ENCODE results near the gene NFATC1. TPM values are rescaled to one million over a fixed set of nuclear protein-coding genes. Genes with fewer than 3 reads are reported as not detected.

The NFATC1 gene
- total RNA-seq, 5 donors from 2014 or later (not counting 1 experiment from before 2014, with no cell fraction given), result 58.1 to 108 (median 66.0) TPM

- peaks cover 6 to 9% (median 7%) of the 10 kb centered on the region in 3 donors for H3K4me1 Mint-ChIP-seq
- H3K9me3 ChIP-seq, result no peaks in the 10 kb centered on the region
- CTCF ChIA-PET, result interaction anchor here (0.5 to 2.8 kb wide), 7 partner anchors 14 to 270 kb away, joined by 3 to 8 read pairs (median 4); no protein-coding TSS in a partner anchor
- H3K27me3 Mint-ChIP-seq, result no peaks in the 10 kb centered on the region
- H3K27ac ChIP-seq (ENCODE audit: low read length), result no peak overlapping the region
- no peak overlapping the region for H3K27ac Mint-ChIP-seq
- ATAC-seq (replicated peaks in 1 of 4) (no peak), DNase-seq (no peak)
- no peak overlapping the region for H3K4me3 ChIP-seq (ENCODE audit: control insufficient read depth in 1 of 2, extremely low read depth in 1 of 2, low read length in 1 of 2)
- no peak overlapping the region for H3K4me3 Mint-ChIP-seq
- H3K36me3 ChIP-seq (ENCODE audit: control insufficient read depth in 2 of 2, extremely low read depth in 1 of 2, insufficient read depth in 1 of 2, low read length in 1 of 2), result peaks cover 10 to 29% of the 10 kb centered on the region in 2 donors
- 91% methylated on average over 15 of the region's 19 CpGs for whole genome bisulfite sequencing (ENCODE audit: insufficient coverage)
- no peaks in the 10 kb centered on the region for H3K27me3 ChIP-seq (replicated peaks in 1 of 2; ENCODE audit: control insufficient read depth in 2 of 2, extremely low read depth in 1 of 2, insufficient read depth in 2 of 2, low read length in 1 of 2)
- peaks cover 21% of the 10 kb centered on the region for H3K36me3 Mint-ChIP-seq
- H3K9me3 Mint-ChIP-seq, result no peaks in the 10 kb centered on the region
- H3K4me1 ChIP-seq (ENCODE audit: control insufficient read depth in 1 of 2, extremely low read depth in 1 of 2, insufficient read depth in 2 of 2, low read length in 2 of 2), result peaks cover 0 to 15% of the 10 kb centered on the region in 2 experiments
- POLR2A ChIA-PET, result interaction anchor here in 1 of 2 donors (0.6 kb wide), 1 partner anchor 161 kb away, joined by 12 read pairs; no protein-coding TSS in a partner anchor
Observed at GRCh38 chr18:79377187-79377891, 18.4 kb upstream of the NFATC1 start.

- WGBS (ENCODE audit: insufficient coverage), result 48% methylated on average over 45 of the region's 48 CpGs
- H3K4me3 ChIP-seq (ENCODE audit: control insufficient read depth in 1 of 2, extremely low read depth in 1 of 2, low read length in 1 of 2), result no peak overlapping the region
- Mint-ChIP-seq H3K4me1 (peaks cover 6 to 9% (median 7%) of the 10 kb centered on the region in 3 donors), H3K36me3 (peaks cover 21% of the 10 kb centered on the region), H3K9me3 (no peaks in the 10 kb centered on the region), H3K27ac (no peak overlapping the region), H3K27me3 (no peaks in the 10 kb centered on the region), H3K4me3 (no peak overlapping the region)
- H3K36me3 ChIP-seq (ENCODE audit: control insufficient read depth in 2 of 2, extremely low read depth in 1 of 2, insufficient read depth in 1 of 2, low read length in 1 of 2), result peaks cover 10 to 25% of the 10 kb centered on the region in 2 donors
- H3K27me3 ChIP-seq (replicated peaks in 1 of 2; ENCODE audit: control insufficient read depth in 2 of 2, extremely low read depth in 1 of 2, insufficient read depth in 2 of 2, low read length in 1 of 2), result no peaks in the 10 kb centered on the region
- DNase-seq (peak; percentile 59 to 91 (median 77)), ATAC-seq (replicated peaks in 1 of 4) (peak; percentile 82 to 94 (median 84))
- H3K27ac ChIP-seq (ENCODE audit: low read length), result no peak overlapping the region
- POLR2A ChIA-PET, result interaction anchor here in 1 of 2 donors (0.6 to 1.2 kb wide), 2 partner anchors 13 to 27 kb away, joined by 4 to 5 read pairs; no protein-coding TSS in a partner anchor
- CTCF ChIA-PET, result interaction anchor here (0.6 to 2.8 kb wide), 13 partner anchors 12 to 653 kb away, joined by 3 to 8 read pairs (median 3); no protein-coding TSS in a partner anchor
- peaks cover 0 to 15% of the 10 kb centered on the region in 2 experiments for H3K4me1 ChIP-seq (ENCODE audit: control insufficient read depth in 1 of 2, extremely low read depth in 1 of 2, insufficient read depth in 2 of 2, low read length in 2 of 2)
- no peaks in the 10 kb centered on the region for H3K9me3 ChIP-seq
Observed at GRCh38 chr18:79378536-79379250, 17.0 kb upstream of the NFATC1 start.

- peaks cover 18% of the 10 kb centered on the region for H3K36me3 Mint-ChIP-seq
- 87% methylated on average over 14 of the region's 22 CpGs for WGBS (ENCODE audit: insufficient coverage)
- peaks cover 6 to 9% (median 7%) of the 10 kb centered on the region in 3 donors for H3K4me1 Mint-ChIP-seq
- Histone ChIP-seq H3K9me3 (no peaks in the 10 kb centered on the region), H3K4me3 (ENCODE audit: control insufficient read depth in 1 of 2, extremely low read depth in 1 of 2, low read length in 1 of 2) (no peak overlapping the region), H3K36me3 (ENCODE audit: control insufficient read depth in 2 of 2, extremely low read depth in 1 of 2, insufficient read depth in 1 of 2, low read length in 1 of 2) (peaks cover 10 to 22% of the 10 kb centered on the region in 2 donors), H3K27ac (ENCODE audit: low read length) (no peak overlapping the region), H3K4me1 (ENCODE audit: control insufficient read depth in 1 of 2, extremely low read depth in 1 of 2, insufficient read depth in 2 of 2, low read length in 2 of 2) (peaks cover 0 to 15% of the 10 kb centered on the region in 2 experiments), H3K27me3 (replicated peaks in 1 of 2; ENCODE audit: control insufficient read depth in 2 of 2, extremely low read depth in 1 of 2, insufficient read depth in 2 of 2, low read length in 1 of 2) (no peaks in the 10 kb centered on the region)
- CTCF ChIA-PET, result interaction anchor here (0.6 to 2.8 kb wide), 11 partner anchors 12 to 268 kb away, joined by 3 to 10 read pairs (median 3); no protein-coding TSS in a partner anchor
- no peak overlapping the region for H3K4me3 Mint-ChIP-seq
- ATAC-seq (replicated peaks in 1 of 4) (no peak), DNase-seq (no peak)
- no peaks in the 10 kb centered on the region for H3K9me3 Mint-ChIP-seq
- H3K27ac Mint-ChIP-seq, result no peak overlapping the region
- H3K27me3 Mint-ChIP-seq, result no peaks in the 10 kb centered on the region
- POLR2A ChIA-PET, result interaction anchor here (0.6 to 1.2 kb wide), 2 partner anchors 26 to 129 kb away, joined by 3 to 5 read pairs; no protein-coding TSS in a partner anchor
Observed at GRCh38 chr18:79379251-79379905, 16.4 kb upstream of the NFATC1 start.

GRCh38 chr18:79379931-79380815, 15.6 kb upstream of the NFATC1 start:
- Mint-ChIP-seq H3K27me3 (no peaks in the 10 kb centered on the region), H3K4me3 (no peak overlapping the region), H3K36me3 (peaks cover 15% of the 10 kb centered on the region), H3K9me3 (no peaks in the 10 kb centered on the region), H3K27ac (no peak overlapping the region), H3K4me1 (peaks cover 6 to 9% (median 7%) of the 10 kb centered on the region in 3 donors)
- peaks cover 0 to 15% of the 10 kb centered on the region in 2 experiments for H3K4me1 ChIP-seq (ENCODE audit: control insufficient read depth in 1 of 2, extremely low read depth in 1 of 2, insufficient read depth in 2 of 2, low read length in 2 of 2)
- H3K4me3 ChIP-seq (ENCODE audit: control insufficient read depth in 1 of 2, extremely low read depth in 1 of 2, low read length in 1 of 2), result no peak overlapping the region
- H3K9me3 ChIP-seq, result no peaks in the 10 kb centered on the region
- ATAC-seq (replicated peaks in 1 of 4) (no peak), DNase-seq (no peak)
- no peaks in the 10 kb centered on the region for H3K27me3 ChIP-seq (replicated peaks in 1 of 2; ENCODE audit: control insufficient read depth in 2 of 2, extremely low read depth in 1 of 2, insufficient read depth in 2 of 2, low read length in 1 of 2)
- H3K27ac ChIP-seq (ENCODE audit: low read length), result no peak overlapping the region
- H3K36me3 ChIP-seq (ENCODE audit: control insufficient read depth in 2 of 2, extremely low read depth in 1 of 2, insufficient read depth in 1 of 2, low read length in 1 of 2), result peaks cover 5 to 15% of the 10 kb centered on the region in 2 donors
- POLR2A ChIA-PET, result interaction anchor here in 1 of 2 donors (0.5 to 0.6 kb wide), 2 partner anchors 128 to 144 kb away, joined by 3 read pairs; no protein-coding TSS in a partner anchor
- CTCF ChIA-PET, result interaction anchor here (0.7 to 2.8 kb wide), 12 partner anchors 11 to 263 kb away, joined by 3 to 10 read pairs (median 5); no protein-coding TSS in a partner anchor
- WGBS (ENCODE audit: insufficient coverage), result 92% methylated on average over 40 of the region's 40 CpGs

- Histone ChIP-seq H3K36me3 (ENCODE audit: control insufficient read depth in 2 of 2, extremely low read depth in 1 of 2, insufficient read depth in 1 of 2, low read length in 1 of 2) (peaks cover 5 to 15% of the 10 kb centered on the region in 2 donors), H3K4me3 (ENCODE audit: control insufficient read depth in 1 of 2, extremely low read depth in 1 of 2, low read length in 1 of 2) (no peak overlapping the region), H3K27ac (ENCODE audit: low read length) (no peak overlapping the region), H3K27me3 (replicated peaks in 1 of 2; ENCODE audit: control insufficient read depth in 2 of 2, extremely low read depth in 1 of 2, insufficient read depth in 2 of 2, low read length in 1 of 2) (peaks cover 0 to 2% of the 10 kb centered on the region in 2 experiments), H3K9me3 (no peaks in the 10 kb centered on the region), H3K4me1 (ENCODE audit: control insufficient read depth in 1 of 2, extremely low read depth in 1 of 2, insufficient read depth in 2 of 2, low read length in 2 of 2) (peaks cover 0 to 15% of the 10 kb centered on the region in 2 experiments)
- CTCF ChIA-PET, result interaction anchor here (0.6 to 2.7 kb wide), 10 partner anchors 8 to 262 kb away, joined by 3 to 10 read pairs (median 4); no protein-coding TSS in a partner anchor
- WGBS (ENCODE audit: insufficient coverage), result 65% methylated on average over 29 of the region's 30 CpGs
- ATAC-seq (replicated peaks in 1 of 4) (peak; percentile 35 to 50 (median 44)), DNase-seq (peak in 24 of 35 experiments; percentile 45 to 78 (median 60))
- H3K27ac Mint-ChIP-seq, result no peak overlapping the region
- peaks cover 10% of the 10 kb centered on the region for H3K36me3 Mint-ChIP-seq
- POLR2A ChIA-PET, result interaction anchor here (0.5 to 0.6 kb wide), 2 partner anchors 96 to 143 kb away, joined by 3 read pairs; no protein-coding TSS in a partner anchor
- peaks cover 6 to 9% (median 7%) of the 10 kb centered on the region in 3 donors for H3K4me1 Mint-ChIP-seq
- H3K4me3 Mint-ChIP-seq, result no peak overlapping the region
- H3K27me3 Mint-ChIP-seq, result no peaks in the 10 kb centered on the region
- H3K9me3 Mint-ChIP-seq, result no peaks in the 10 kb centered on the region
Observed at GRCh38 chr18:79380816-79381806, 14.6 kb upstream of the NFATC1 start.
